LHCN-M2 (cell line): Measurements from ENCODE around the gene TMEM183A. TPM values are rescaled to one million over a fixed set of nuclear protein-coding genes. Genes with fewer than 3 reads are reported as not detected.

Experiments
- DNase-seq: peaks from one replicate; pipeline ENCODE4 v3.0.0-alpha.2; 2012; ENCODE audit warnings: low read depth
- total RNA-seq: library from RNA; depleted of rRNA; stranded (reverse); fragments of >200 nt; gene quantifications from 2 replicates; pipeline ENCODE4 v1.2.3, GENCODE V29; 2014; rRNA removed

Gene TMEM183A
- total RNA-seq, 1 experiment from 2014 or later: 73.5 TPM

DNA sequence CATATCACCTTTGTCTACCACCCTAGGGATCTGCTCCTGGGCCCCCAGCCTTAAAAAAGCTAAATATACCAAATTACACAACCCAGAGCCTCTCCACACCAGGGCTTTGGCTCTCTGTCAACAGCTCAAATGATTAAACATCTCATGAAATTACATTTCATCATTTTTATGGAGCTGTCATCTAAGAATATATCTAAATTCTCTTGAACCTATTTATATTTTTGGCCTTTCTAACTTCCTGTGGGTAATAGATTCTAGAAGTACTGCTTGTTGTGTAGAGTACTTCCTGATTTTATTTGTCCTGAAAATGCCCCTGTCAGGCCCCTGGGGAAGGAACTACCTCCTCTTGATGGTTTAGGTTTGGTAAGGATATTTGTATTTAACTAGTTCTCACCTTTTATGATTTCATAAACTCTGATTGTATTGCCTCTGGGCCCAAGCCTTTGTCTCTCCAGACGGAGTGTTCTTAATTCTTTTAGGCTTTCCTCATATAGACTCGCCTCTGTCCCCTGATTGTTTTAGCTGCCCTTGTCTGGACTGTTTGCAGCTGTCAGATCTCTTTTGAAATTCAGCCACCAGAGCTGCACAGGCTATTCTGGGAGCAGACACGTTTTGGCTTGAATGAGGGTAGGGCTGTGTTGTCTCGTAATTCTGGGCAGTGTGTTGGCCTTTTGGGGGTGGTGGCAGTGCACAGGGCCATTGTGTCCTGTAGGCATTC is 62.0 kb downstream of the TMEM183A start:
- peak; percentile 79 for DNase-seq

DNA sequence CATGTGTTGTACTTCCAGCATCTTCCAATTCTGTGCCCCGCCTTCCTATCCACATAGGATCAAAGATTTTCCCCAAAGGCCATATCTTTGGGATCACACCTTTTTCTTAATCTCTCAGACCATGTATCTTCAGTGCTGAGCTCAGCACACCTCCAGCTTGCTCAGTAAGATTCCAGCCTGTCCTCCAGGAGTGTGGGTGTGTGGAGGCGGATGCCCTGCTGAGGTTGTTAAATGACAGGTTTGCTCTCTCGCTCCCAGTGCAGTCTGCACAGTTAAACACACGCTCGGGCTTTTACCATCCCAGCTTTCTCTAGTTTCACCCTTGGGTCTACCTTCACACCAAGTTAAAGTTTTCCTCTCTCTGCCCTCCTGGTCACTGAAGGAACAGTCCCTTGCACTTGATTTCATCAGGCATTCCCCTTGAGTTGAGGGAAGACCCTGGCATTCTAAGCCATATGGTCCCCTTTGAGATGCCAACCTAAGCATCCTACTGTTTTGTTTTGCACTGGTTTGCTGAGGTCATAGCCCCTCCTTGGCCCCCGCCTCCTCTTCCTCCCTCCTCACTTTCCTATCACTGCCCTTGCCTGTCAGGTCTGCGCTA is 64.9 kb downstream of the TMEM183A start:
- no peak for DNase-seq

DNA sequence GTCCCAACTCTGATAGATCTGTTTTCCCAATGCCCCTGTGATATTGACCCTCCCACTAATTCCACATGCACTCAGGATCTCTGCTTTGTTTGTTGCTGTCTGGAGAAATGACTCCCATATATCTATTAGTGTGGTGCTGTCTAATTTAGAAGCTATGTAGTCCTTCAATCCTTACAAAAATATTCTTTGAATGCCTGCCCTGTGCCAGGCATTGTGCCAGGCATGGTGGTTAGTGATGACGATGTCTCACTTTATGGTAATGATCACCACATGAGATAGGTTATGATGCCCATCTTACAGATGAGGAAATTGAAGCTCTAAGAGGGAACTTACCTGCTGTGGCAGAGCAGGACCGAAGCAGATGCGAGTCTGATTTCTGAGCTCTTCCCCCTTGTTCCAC is 65.7 kb downstream of the TMEM183A start:
- DNase-seq: no peak

DNA sequence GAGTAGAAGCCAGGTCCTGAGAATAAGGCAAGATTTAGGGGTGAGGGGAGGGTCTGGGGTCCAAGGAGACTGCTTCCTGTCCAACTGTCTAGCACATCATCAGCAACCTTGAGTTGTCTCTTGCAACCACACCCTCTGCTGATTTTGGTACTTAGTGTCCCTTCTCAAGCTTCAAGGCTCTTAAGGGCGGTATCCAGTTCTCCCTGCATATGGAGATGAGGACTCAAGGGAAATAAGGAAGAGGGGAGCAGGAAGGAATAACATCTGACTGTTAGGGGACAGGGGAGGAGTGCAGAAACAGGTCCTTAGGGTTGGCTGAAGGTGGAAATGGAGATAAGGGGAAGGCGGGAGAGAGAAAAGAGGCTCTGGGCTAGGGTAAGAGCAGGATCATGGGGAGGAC is 66.3 kb downstream of the TMEM183A start:
- DNase-seq: no peak

Other genes starting within 250 kb of the TMEM183A start
- gene KDM5B, start 199.0 kb upstream of the TMEM183A start, total RNA-seq: 30.4 and 34.4 TPM in 2 replicates
- gene PCAT6, start 196.4 kb upstream of the TMEM183A start, total RNA-seq: 0.96 TPM in 1 of 2 replicates, not detected in the other
- gene RABIF, start 118.2 kb upstream of the TMEM183A start, total RNA-seq: 6.6 and 7.1 TPM in 2 replicates
- gene KLHL12, start 80.1 kb upstream of the TMEM183A start, total RNA-seq: 30.7 and 35.6 TPM in 2 replicates
- 95.3 and 102 TPM in 2 replicates for gene ADIPOR1, start 49.1 kb upstream of the TMEM183A start, total RNA-seq
- 84.9 and 114 TPM in 2 replicates for gene CYB5R1, start 40.1 kb upstream of the TMEM183A start, total RNA-seq
- gene PPFIA4, start 19.1 kb downstream of the TMEM183A start, total RNA-seq: 24.1 and 33.2 TPM in 2 replicates
- 0.13 and 5.7 TPM in 2 replicates for gene MYOG, start 78.6 kb downstream of the TMEM183A start, total RNA-seq
- 9.7 and 19.1 TPM in 2 replicates for gene ADORA1, start 120.4 kb downstream of the TMEM183A start, total RNA-seq
- 2.8 and 13.7 TPM in 2 replicates for gene MYBPH, start 168.5 kb downstream of the TMEM183A start, total RNA-seq
- 0.17 TPM in 1 of 2 replicates, not detected in the other for gene CHI3L1, start 179.3 kb downstream of the TMEM183A start, total RNA-seq
- 2.4 and 3.9 TPM in 2 replicates for gene CHIT1, start 222.3 kb downstream of the TMEM183A start, total RNA-seq